Glomerular visceral epithelial cell (primary cell): ENCODE measurements around the gene C17orf113.
"Not testable (repeated sequence)": the region's sequence is repeated elsewhere in the genome, so short reads cannot be mapped to it uniquely, and the experiment has no call there.

Experiments
- DNase-seq: peaks from one replicate; pipeline ENCODE4 v3.0.0-alpha.2; 2016; ENCODE audit errors: extremely low spot score

The C17orf113 gene

GRCh38 chr17:42042598-42043319 is 7.6 kb downstream of the C17orf113 start:
- DNase-seq: no peak

GRCh38 chr17:42041619-42042018 is 8.8 kb downstream of the C17orf113 start:
- no peak for DNase-seq

- no peak for DNase-seq
Measured at GRCh38 chr17:42040818-42041217, 9.6 kb downstream of the C17orf113 start.

- DNase-seq: no peak
Measured at GRCh38 chr17:42039794-42040763, 10.3 kb downstream of the C17orf113 start.

GRCh38 chr17:42038221-42038973 is 12.0 kb downstream of the C17orf113 start:
- no peak for DNase-seq

GRCh38 chr17:42034059-42034458 is 16.3 kb downstream of the C17orf113 start:
- no peak for DNase-seq

GRCh38 chr17:42031584-42031983 is 18.8 kb downstream of the C17orf113 start:
- no peak for DNase-seq

GRCh38 chr17:42028791-42029127 is 21.6 kb downstream of the C17orf113 start:
- DNase-seq: no peak

- DNase-seq: no peak
Measured at GRCh38 chr17:42027961-42028790, 22.2 kb downstream of the C17orf113 start.

- DNase-seq: no peak
Measured at GRCh38 chr17:42027590-42027889, 22.9 kb downstream of the C17orf113 start.

- no peak for DNase-seq
Measured at GRCh38 chr17:42026857-42027589, 23.4 kb downstream of the C17orf113 start.

- DNase-seq: no peak
Measured at GRCh38 chr17:42025936-42026335, 24.5 kb downstream of the C17orf113 start.

GRCh38 chr17:42025191-42025579 is 25.2 kb downstream of the C17orf113 start:
- DNase-seq: no peak

GRCh38 chr17:42023524-42024349 is 26.7 kb downstream of the C17orf113 start:
- DNase-seq: no peak

- not testable (repeated sequence) for DNase-seq
Measured at GRCh38 chr17:42020845-42021244, 29.6 kb downstream of the C17orf113 start.

- DNase-seq: peak; percentile 92
Measured at GRCh38 chr17:42019509-42020404, 30.6 kb downstream of the C17orf113 start, which contains the start of gene NKIRAS2. TSS of gene NKIRAS2 (plus strand) at chr17:42020090. CDS start at chr17:42021578, 1,488 bp downstream.

- no peak for DNase-seq
Measured at GRCh38 chr17:42018988-42019387, 31.4 kb downstream of the C17orf113 start.

GRCh38 chr17:42018339-42018738 is 32.1 kb downstream of the C17orf113 start:
- DNase-seq: no peak

- DNase-seq: no peak
Measured at GRCh38 chr17:42017866-42018200, 32.6 kb downstream of the C17orf113 start.
